RWPE1 (cell line): ENCODE measurements around the gene USP6NL.

ENCODE experiments used
- CTCF ChIA-PET: fragments of 350-600 bp; sonication (Branson Sonifier 250); formaldehyde crosslinking; extraction: SDS; loops from one replicate; lab custom pipeline; 2021; lab: Yijun Ruan, JAX
- POLR2A ChIA-PET: fragments of 400-600 bp; formaldehyde crosslinking; extraction: SDS; loops from one replicate; lab custom pipeline; 2020; ENCODE audit warnings: antibody characterized with exemption; ENCODE audit not compliant: low non-redundant PET; lab: Yijun Ruan, JAX
- DNase-seq: peaks from one replicate; pipeline ENCODE4 v3.0.0; 2012; ENCODE audit warnings: low spot score
- H3K27ac ChIP-seq: fragments of 450-650 bp; 2 replicates; pipeline ENCODE4 v1.5.1; 2017
- CTCF ChIP-seq: fragments of 450-650 bp; conservative IDR thresholded peaks from 2 replicates; pipeline ENCODE4 v1.5.1; 2017; ENCODE audit warnings: low read depth, mild to moderate bottlenecking

USP6NL gene

DNA sequence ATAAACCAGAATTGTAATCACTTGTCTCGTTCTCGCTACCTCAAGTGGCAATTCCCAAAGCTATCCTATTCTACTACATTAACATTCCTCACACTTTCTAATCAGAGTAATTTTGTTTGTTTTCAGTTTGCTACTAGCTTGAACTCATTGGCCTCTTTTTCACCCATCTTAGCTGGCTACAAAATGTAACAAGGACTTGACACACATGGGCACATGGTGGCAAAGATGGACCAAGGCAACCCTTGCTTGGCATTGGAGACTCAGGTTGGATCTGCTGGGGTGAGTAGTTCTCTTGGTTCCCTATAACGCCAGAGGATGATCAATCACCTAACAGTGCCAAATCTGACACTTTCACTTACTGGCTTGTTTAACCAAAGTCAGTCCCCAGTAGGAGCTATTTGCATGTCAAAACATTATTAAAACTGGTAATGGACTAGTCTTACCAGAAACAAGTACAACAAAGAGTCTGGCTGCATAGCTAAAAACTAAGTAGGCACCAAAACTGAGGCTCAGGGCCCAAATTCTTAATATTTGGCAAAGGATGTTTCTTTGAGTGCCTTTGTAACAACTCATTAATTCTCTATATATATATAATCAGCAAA is 1.9 kb downstream of the USP6NL start:
- no peak for DNase-seq
- no peak overlapping the region for H3K27ac ChIP-seq
- POLR2A ChIA-PET = interaction anchor here (0.7 kb wide), 1 partner anchor 79 kb away, joined by 6 read pairs; no protein-coding TSS in a partner anchor
- TF ChIP-seq CTCF = no peak
- CTCF ChIA-PET = interaction anchor here (0.6 kb wide), 1 partner anchor 61 kb away, joined by 3 read pairs; no protein-coding TSS in a partner anchor

- no peak for TF ChIP-seq CTCF
- ChIA-PET CTCF (no interaction called here), POLR2A (no interaction called here)
- no peak overlapping the region for H3K27ac ChIP-seq
- DNase-seq = no peak
These were observed 2.4 kb downstream of the USP6NL start for GRCh38 chr10:11609052-11609451.

GRCh38 chr10:11608159-11609013 is 3.1 kb downstream of the USP6NL start:
- no peak for DNase-seq
- H3K27ac ChIP-seq = no peak overlapping the region
- ChIA-PET CTCF (no interaction called here), POLR2A (no interaction called here)
- TF ChIP-seq CTCF = no peak

DNA sequence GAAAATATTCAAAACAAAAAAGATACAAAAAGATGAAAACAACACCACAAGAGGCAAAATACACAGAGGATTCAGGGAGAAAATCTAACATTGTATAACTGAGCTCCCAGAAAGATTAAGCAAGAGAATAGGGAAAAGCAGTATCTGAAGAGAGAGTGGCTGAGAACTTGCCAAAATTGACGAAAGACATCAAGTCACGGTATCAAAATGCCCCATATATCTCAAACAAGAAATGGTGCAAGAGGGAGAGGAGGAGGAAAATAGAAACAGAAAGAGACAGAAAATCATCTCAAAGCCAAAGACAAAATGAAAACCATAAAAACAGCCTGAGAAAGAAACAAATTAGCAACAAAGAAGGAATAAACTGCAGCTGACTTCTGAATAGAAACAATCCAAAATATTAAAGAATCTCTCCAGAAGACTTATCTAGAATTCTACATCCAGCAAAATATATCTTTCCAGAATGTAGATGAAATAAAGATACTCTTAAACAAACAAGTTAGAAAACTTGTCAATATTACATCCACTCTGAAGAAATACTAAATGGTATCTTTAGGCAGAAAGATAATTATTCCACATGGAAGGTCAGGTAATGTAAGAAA is 5.5 kb downstream of the USP6NL start:
- POLR2A ChIA-PET = no interaction called here
- no peak overlapping the region for H3K27ac ChIP-seq
- TF ChIP-seq CTCF = no peak
- DNase-seq = no peak
- CTCF ChIA-PET = interaction anchor here (0.6 to 0.7 kb wide), 3 partner anchors 40 to 423 kb away, joined by 3 to 5 read pairs (median 3); no protein-coding TSS in a partner anchor

- TF ChIP-seq CTCF = no peak
- DNase-seq = no peak
- H3K27ac ChIP-seq = no peak overlapping the region
- ChIA-PET POLR2A (no interaction called here), CTCF (no interaction called here)
These were observed 6.4 kb downstream of the USP6NL start for GRCh38 chr10:11604865-11605650.

DNA sequence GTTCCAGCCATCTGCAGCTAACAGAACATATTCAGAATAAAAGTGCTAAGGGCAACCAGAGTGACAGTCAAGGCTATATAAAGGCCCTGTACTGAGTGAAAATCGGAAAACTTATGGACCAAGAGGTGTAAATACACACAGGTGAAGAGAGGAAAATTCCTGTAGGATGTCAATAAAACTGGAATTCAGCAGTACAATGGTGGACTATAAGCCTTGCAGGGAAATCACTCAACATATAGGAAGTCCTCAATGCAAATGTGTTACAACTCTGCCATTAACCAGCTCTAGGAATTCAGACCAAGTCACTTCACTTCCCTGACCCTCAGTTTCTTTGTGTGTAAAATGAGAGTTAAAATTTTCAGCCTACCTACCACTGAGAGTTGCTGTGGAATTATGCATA is 7.7 kb downstream of the USP6NL start:
- ChIA-PET POLR2A (no interaction called here), CTCF (no interaction called here)
- no peak overlapping the region for H3K27ac ChIP-seq
- no peak for TF ChIP-seq CTCF
- DNase-seq = no peak
